ENCODE results near the gene NPEPL1.
"Not testable (repeated sequence)": the region's sequence is repeated elsewhere in the genome, so short reads cannot be mapped to it uniquely, and the experiment has no call there.

NPEPL1 gene

DNA sequence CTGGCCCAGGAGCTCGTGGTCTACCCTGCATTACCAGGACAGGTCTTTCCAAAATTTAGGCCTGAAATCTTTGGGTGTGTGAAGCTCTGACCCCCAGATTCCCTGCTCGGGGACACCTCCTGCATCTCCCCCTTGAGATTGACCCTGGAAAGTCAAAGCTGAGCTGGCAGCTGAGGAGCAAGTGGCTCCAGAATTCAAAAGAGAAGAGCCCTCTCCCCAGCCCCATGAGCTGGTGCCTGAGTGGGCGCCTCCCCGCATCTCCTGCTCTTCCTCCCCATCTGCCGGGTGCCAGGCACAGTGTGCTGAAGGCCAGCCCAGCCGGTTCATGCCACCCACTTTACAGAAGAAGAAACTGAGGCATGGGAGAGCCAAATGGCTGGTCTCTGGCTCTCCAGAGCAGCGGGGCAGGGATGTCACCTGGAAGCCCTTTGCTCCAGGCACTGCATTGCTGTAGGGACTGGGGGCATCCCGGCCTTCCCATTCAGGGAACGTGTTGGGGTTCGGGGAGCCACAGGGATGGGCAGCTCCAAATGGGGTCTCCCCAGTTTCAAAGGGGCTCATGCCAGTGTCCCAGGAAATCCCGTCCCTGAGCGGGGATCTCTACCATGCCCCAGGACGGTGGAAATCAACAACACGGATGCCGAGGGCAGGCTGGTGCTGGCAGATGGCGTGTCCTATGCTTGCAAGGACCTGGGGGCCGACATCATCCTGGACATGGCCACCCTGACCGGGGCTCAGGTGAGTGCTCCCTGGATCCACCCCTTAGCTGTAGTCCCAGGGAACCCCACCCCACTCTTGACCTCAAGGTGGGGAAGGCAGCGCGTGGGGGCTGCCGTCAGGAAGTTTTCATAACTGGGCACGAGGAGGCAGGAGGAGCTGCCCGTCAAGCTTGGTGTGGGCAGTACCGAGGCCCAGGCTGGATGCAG lies 20.5 kb downstream of the NPEPL1 start:
- DNase-seq (ENCODE audit: low read depth in 3 of 3): no peak

DNA sequence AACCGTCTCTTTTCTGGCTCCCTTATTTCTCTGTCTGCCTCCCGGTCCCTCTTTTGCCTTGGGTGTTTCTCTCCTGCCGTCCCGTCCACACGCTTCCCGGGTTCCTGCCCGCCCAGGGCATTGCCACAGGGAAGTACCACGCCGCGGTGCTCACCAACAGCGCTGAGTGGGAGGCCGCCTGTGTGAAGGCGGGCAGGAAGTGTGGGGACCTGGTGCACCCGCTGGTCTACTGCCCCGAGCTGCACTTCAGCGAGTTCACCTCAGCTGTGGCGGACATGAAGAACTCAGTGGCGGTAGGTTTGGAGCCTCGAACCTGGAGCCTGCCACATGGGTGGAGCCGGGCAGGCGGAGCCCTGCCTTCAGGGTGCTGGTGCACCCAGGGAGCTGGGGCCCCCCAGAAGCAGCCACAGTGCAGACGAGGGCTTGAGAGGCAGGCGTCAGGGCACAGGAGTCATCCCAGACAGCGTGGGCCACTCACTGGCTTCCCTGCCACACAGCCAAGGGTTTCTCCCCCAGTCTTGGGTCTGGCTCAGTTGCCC lies 21.3 kb downstream of the NPEPL1 start:
- DNase-seq (ENCODE audit: low read depth in 3 of 3): no peak

DNA sequence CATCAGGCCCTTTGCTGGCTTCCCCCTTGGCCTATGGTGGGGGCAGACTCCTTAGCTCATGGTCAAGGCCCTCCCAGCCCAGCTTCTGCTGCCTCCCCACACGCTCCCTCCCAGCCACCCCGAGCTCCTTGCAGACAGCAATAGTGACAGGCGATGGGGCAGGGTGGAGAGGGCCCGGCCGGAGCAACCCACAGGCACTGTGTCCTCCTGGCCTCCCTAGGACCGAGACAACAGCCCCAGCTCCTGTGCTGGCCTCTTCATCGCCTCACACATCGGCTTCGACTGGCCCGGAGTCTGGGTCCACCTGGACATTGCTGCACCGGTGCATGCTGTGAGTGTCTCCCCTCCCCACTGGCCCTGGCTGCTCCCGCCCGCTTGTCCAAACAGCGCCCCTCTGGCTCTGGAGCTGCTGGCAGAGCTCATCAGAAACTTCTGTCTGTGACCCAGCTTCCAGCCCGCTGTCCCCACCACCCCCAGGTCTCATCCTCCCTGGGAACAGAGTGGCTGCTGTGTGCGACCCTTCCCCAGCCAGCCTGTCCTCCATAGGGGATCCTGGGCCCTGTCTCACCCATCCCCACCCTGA lies 21.8 kb downstream of the NPEPL1 start:
- DNase-seq (ENCODE audit: low read depth in 3 of 3): no peak

DNA sequence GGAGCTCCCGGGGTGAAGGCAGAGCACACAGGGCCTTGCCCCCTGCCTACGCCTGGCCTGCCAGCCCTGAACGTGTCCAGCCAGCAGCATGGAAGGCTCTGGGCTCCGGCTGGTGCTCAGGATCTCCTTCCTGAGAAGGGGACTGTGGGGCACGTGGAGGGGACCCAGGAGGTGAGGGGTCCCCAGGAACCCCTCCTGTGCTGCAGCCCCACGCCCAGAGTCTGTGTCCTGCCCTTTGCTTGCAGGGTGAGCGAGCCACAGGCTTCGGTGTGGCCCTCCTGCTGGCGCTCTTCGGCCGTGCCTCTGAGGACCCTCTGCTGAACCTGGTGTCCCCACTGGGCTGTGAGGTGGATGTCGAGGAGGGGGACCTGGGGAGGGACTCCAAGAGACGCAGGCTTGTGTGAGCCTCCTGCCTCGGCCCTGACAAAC lies 22.3 kb downstream of the NPEPL1 start:
- DNase-seq (ENCODE audit: low read depth in 3 of 3): no peak

- no peak for DNase-seq (ENCODE audit: low read depth in 3 of 3)
Measured at GRCh38 chr20:58715391-58715800, 22.8 kb downstream of the NPEPL1 start.

DNA sequence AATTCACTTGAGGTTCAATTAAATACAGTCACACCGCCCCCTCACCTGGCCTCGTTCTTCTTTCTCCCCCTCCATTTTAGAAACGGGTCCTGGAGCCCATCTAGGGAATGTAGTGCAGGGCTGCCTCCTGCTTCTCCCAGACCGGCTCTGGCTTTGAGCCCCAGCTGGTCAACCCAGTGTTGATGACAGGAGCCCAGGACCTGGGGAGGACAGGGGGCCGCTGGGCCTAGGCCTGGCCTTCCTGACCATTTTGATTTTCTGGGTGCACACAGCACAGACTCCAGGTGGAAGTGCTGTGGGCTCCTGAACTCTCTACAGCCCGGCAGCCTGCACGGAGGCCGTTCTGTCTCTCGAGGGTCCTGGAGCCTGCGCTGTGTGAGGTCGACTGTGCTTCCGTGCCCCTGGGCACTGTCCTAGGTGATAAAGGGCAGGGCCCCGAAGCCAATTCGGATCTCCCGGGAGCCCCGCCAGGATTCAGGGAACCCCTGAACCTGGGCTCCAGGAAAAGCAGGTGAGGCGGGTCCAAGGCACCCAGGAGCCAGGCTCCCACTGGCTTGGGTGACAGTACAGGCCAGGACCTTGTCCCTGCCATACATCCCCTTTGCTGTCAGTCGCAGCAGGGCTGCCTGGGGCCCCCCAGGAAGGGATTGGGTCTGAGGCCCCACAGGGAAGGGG lies 23.3 kb downstream of the NPEPL1 start:
- DNase-seq (ENCODE audit: low read depth in 3 of 3): no peak

GRCh38 chr20:58716476-58717277 lies 24.1 kb downstream of the NPEPL1 start:
- DNase-seq (ENCODE audit: low read depth in 3 of 3): no peak

DNA sequence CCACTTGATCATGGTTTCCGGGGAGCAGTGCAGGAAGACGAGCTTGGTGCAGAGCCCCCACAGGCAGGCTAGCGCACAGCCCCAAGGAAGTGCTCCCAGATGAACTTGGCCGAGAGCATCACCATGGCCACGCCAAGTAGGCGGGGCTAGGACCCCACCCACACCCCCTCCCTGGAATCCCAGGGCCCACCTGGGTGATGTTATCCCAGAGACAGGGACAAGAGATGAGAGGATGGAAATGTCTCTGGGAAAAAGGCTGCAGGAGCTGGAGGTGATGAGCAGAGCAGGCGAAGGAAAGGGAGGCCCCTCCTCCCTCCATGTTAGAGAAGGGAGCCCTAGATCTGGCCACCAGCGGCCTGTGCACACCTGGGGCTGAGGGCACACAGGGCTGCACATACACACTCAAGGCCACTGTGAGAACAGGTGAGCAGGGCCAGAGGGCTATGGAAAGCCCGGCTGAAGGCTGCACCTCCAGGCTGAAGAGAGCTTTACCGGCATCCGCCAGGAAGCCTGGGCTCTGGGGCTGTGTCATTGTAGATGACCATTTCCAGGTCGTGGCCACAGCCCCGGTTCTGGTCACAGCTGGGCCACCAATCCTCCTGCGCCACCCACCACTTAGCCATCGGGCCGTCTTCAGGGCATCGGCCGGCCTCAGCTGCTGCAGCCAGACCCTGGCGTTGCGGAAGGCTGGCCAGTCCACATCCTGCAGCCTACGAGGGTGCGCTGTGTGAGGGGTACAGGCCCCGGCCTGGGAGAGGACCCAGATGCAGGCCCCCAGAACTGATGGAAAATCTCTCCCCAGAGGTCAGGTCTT lies 24.9 kb downstream of the NPEPL1 start:
- DNase-seq (ENCODE audit: low read depth in 3 of 3): no peak

DNA sequence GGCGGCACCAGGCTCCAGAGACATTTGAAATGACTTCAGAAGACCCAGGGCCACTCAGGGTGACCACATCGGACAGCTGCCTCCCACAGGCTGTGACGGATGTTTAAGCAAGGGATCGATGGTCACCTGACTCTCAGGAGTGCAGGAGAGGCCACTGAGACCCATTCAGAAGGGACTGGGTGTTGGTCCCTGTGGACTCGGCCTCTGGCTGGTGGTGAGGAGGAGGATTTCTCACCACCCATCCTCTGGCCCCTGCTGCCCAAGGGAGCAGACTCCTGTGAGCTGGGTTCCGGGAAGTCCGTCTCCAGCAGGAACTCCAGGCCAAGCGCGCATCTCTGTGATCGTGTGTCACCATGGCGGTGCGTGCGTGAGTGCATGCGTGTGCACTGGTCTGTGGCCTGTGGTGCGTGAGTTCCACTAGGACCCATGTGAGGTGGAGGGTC lies 25.5 kb downstream of the NPEPL1 start:
- no peak for DNase-seq (ENCODE audit: low read depth in 3 of 3)

DNA sequence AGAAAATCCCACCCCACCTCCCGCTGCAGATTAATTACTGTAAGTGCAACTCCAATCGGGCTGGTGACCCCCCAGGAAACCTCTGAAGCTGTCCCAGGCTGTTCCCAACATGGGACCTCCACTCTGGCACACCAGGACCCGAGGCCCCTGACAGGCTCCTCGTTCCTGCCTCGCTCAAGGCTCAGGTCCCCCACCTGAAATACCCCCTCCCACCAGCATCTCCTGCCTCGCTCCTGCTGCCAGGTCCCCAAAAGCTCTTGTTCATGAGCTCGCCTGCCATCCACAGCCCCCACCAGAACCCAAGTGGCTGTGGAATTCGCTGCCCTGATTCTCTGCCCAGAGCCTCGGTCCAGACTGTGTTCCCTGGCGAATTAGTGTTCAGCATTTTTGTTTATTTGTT lies 26.1 kb downstream of the NPEPL1 start:
- no peak for DNase-seq (ENCODE audit: low read depth in 3 of 3)

- DNase-seq (ENCODE audit: low read depth in 3 of 3): no peak
Measured at GRCh38 chr20:58719258-58719657, 26.7 kb downstream of the NPEPL1 start.

- no peak for DNase-seq (ENCODE audit: low read depth in 3 of 3)
Measured at GRCh38 chr20:58719971-58720371, 27.4 kb downstream of the NPEPL1 start.

DNA sequence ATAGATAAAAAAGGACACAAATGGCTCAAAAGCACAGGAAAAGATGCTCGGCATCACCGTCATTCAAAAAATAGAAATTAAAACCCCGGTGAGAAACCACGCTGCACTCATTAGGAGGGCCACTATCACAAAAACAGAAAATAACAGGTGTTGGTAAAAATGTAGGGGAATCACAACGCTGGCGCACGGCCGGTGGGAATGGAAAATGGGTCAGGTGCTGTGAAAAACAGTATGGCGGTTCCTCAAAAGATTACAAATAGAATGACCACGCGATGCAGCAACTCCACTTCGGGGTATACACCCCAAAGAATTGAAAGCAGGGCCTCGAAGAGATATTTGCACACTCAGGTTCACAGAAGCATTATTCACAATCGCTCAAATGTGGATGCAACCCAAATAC lies 28.3 kb downstream of the NPEPL1 start:
- no peak for DNase-seq (ENCODE audit: low read depth in 3 of 3)

DNA sequence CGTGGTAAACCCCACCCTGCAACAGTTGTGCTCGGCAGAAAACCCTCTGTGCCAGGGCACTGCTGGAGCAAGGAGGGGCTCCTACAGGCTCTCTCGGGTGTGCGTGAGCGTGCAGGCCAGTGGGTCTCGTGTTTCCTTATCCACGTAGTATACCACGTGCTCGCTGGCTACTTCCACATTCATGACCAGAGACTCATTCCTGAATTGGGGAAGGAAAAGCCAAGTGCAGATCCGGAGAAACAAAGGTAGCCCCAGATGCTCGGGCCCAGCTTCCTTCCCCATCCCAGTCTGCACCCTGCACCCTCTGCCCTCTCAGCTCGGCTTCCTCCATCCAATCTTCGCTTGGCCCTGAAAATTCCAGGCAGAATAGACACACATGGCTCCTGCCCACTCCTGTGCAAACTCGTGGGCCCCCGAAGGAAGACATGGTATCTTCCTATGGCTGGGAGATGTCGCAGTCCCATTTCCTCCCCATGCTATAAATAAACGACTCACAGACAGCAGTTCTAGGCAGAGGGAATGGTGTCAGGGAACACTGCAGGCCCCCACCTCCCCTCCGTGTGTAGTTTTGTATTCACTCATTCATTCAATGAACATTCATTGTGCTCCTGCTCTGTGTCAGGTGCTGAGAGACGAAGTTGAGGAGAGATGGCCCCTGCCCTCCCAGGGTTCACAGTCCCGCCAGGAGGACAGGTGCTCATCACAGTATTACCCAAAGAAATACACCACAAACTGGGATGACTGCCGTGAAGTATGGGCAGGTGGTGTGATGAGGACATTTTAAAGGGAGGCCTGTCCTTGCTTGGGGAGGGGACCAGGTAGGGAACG lies 29.6 kb downstream of the NPEPL1 start:
- DNase-seq (ENCODE audit: low read depth in 3 of 3): no peak

DNA sequence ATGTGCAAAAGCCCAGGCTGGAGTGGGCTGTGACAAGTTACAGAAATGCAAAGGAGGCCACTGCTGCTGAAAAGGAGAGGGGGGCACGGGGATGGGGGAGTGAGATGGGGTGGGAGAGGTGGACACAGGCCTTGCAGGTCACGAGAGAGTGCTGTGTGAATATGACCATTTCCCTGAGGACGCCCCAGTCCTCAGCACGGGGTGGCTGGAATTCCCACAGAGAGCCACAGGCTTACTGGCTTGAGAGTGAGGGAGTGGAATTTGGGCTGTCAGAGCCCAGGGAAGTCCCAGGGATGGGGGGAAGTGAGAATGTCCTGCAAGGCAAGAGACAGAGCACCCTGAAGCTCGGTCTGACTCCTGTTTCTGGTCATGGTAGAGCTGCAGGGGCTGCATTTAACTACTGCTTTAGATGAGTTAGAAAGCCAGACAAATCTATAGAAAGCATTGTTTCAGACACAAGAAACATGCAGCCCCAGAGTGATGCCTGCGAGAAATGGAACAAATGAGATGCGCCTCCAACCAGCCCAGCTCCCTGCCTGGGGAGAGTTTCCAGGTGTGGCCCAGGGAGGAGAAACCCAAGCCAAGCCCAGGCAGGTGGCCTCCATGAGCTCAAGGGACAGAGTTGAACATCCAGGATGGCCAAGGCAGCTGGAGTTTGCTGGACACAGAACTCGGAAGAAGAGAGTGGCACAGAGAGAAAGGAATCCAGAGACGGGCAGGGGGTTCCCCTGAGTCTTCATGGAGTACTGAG lies 30.5 kb downstream of the NPEPL1 start:
- no peak for DNase-seq (ENCODE audit: low read depth in 3 of 3)

DNA sequence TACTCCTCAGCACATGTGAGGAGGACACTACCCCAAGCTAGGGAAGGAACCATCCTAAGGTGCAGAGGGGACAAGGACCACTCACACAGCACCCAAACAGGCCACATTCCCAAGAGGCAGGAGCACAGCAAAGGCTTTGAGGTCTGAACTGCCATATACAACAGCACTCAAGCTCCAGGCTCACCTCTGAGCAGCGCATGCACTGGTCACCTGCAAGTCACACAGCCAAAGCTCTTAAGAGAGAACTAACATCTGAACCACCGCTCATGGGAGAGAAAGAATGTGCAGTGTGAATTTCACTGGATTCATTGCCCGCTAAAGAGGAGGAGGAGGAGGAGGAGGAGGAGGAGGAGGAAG lies 31.0 kb downstream of the NPEPL1 start:
- no peak for DNase-seq (ENCODE audit: low read depth in 3 of 3)

DNA sequence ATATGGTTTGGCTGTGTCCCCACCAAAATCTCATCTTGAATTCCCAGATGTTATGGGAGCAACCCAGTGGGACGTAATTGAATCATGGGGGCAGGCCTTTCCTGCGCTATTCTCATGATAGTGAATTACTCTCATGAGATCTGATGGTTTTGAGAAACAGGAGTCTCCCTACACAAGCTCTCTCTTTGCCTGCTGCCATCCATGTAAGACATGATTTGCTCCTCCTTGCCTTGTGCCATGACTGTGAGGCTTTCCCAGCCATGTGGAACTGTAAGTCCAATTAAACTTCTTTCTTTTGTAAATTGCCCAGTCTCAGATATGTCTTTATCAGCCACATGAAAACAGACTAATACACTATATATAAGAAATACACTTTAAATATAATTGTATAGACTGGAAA lies 33.6 kb downstream of the NPEPL1 start:
- DNase-seq (ENCODE audit: low read depth in 3 of 3): not testable (repeated sequence)

GRCh38 chr20:58731192-58731591 lies 38.6 kb downstream of the NPEPL1 start:
- DNase-seq (ENCODE audit: low read depth in 3 of 3): no peak

- no peak for DNase-seq (ENCODE audit: low read depth in 3 of 3)
Measured at GRCh38 chr20:58737198-58737597, 44.6 kb downstream of the NPEPL1 start.
